Ascending aorta (tissue), 2 donors: ENCODE data around the gene MYH7. TPM values are rescaled to one million over a fixed set of nuclear protein-coding genes. Genes with fewer than 3 reads are reported as not detected.

Source experiments
- DNase-seq, 2 donors: peaks; one replicate each; pipeline ENCODE4 v3.0.0-alpha.2; 2019; ENCODE audit warnings: low spot score in 2 of 2
- H3K27ac ChIP-seq, 2 donors: fragments of 200-600 bp; sonication (generic); one replicate each; pipeline ENCODE4 v1.5.1; 2016 to 2017; ENCODE audit warnings: mild to moderate bottlenecking in 1 of 2
- H3K27me3 ChIP-seq: fragments of 200-600 bp; sonication (generic); one replicate; pipeline ENCODE4 v1.5.1; 2017
- H3K36me3 ChIP-seq, 2 donors: fragments of 200-600 bp; sonication (generic); one replicate each; pipeline ENCODE4 v1.5.1; 2016
- H3K4me1 ChIP-seq, 2 donors: fragments of 200-600 bp; sonication (generic); one replicate each; pipeline ENCODE4 v1.5.1; 2016 to 2017; ENCODE audit warnings: mild to moderate bottlenecking in 1 of 2
- H3K4me3 ChIP-seq, 2 donors: fragments of 200-600 bp; sonication (generic); one replicate each; pipeline ENCODE4 v1.5.1; 2016 to 2017; ENCODE audit warnings: mild to moderate bottlenecking in 1 of 2
- H3K9me3 ChIP-seq, 2 donors: fragments of 200-600 bp; sonication (generic); one replicate each; pipeline ENCODE4 v1.5.1; 2016
- CTCF ChIP-seq, 3 experiments: fragments of 200-600 bp in 2 of 3; fragments of 450-650 bp in 1 of 3; sonication (generic) in 2 of 3; IDR thresholded peaks; one replicate each; pipeline ENCODE4 v1.5.1; 2016 to 2019; ENCODE audit warnings: antibody characterized with exemption in 3 of 3, mild to moderate bottlenecking in 1 of 3, moderate library complexity in 1 of 3
- intact Hi-C: fragments of 100-400 bp; cut with DNase I; formaldehyde crosslinking; loops from one replicate; pipeline ENCODE4 v1.15.1; 2023
- total RNA-seq: library from RNA; depleted of rRNA; stranded (reverse); fragments of >200 nt; gene quantifications from one replicate; pipeline ENCODE4 v1.1.0, GENCODE V29; 2016

Gene MYH7
- total RNA-seq, 1 donor from 2014 or later = not detected

GRCh38 chr14:23452237-23452636, 16.8 kb upstream of the MYH7 start:
- no peak overlapping the region for H3K27ac ChIP-seq
- no peak for DNase-seq
- H3K9me3 ChIP-seq = no peaks in the 10 kb centered on the region
- no peak overlapping the region for H3K4me3 ChIP-seq
- intact Hi-C loops = no loop called here
- no peak for TF ChIP-seq CTCF (IDR thresholded peaks at IDR 0.05)
- H3K36me3 ChIP-seq = no peaks in the 10 kb centered on the region
- H3K27me3 ChIP-seq = no peaks in the 10 kb centered on the region
- no peaks in the 10 kb centered on the region for H3K4me1 ChIP-seq

GRCh38 chr14:23450379-23450778, 14.9 kb upstream of the MYH7 start:
- intact Hi-C loops = no loop called here
- no peaks in the 10 kb centered on the region for H3K4me1 ChIP-seq
- no peaks in the 10 kb centered on the region for H3K36me3 ChIP-seq
- no peaks in the 10 kb centered on the region for H3K27me3 ChIP-seq
- no peak for TF ChIP-seq CTCF (IDR thresholded peaks at IDR 0.05)
- H3K9me3 ChIP-seq = no peaks in the 10 kb centered on the region
- H3K4me3 ChIP-seq = no peak overlapping the region
- H3K27ac ChIP-seq = no peak overlapping the region
- no peak for DNase-seq

- intact Hi-C loops = no loop called here
- no peak for DNase-seq
- H3K36me3 ChIP-seq = no peaks in the 10 kb centered on the region
- no peak overlapping the region for H3K27ac ChIP-seq
- TF ChIP-seq CTCF (IDR thresholded peaks at IDR 0.05) = no peak
- H3K4me3 ChIP-seq = no peak overlapping the region
- H3K4me1 ChIP-seq = no peaks in the 10 kb centered on the region
- no peaks in the 10 kb centered on the region for H3K9me3 ChIP-seq
- H3K27me3 ChIP-seq = no peaks in the 10 kb centered on the region
Measured at GRCh38 chr14:23449314-23449713, 13.9 kb upstream of the MYH7 start.

- intact Hi-C loops = no loop called here
Measured at GRCh38 chr14:23447361-23448350, 12.2 kb upstream of the MYH7 start.

GRCh38 chr14:23446291-23446851, 10.9 kb upstream of the MYH7 start:
- no peaks in the 10 kb centered on the region for H3K9me3 ChIP-seq
- intact Hi-C loops = no loop called here
- H3K4me3 ChIP-seq = no peak overlapping the region
- H3K27ac ChIP-seq = no peak overlapping the region
- DNase-seq = no peak
- no peak for TF ChIP-seq CTCF (IDR thresholded peaks at IDR 0.05)
- no peaks in the 10 kb centered on the region for H3K27me3 ChIP-seq
- no peaks in the 10 kb centered on the region for H3K36me3 ChIP-seq
- no peaks in the 10 kb centered on the region for H3K4me1 ChIP-seq

More at GRCh38 chr14:23447361-23448350, 12.2 kb upstream of the MYH7 start:
- Histone ChIP-seq H3K27me3 (no peaks in the 10 kb centered on the region), H3K4me1 (no peaks in the 10 kb centered on the region), H3K27ac (no peak overlapping the region), H3K9me3 (no peaks in the 10 kb centered on the region), H3K36me3 (no peaks in the 10 kb centered on the region), H3K4me3 (no peak overlapping the region)
- no peak for DNase-seq
- TF ChIP-seq CTCF (IDR thresholded peaks at IDR 0.05) = no peak
